ENCODE results near the gene ACSL3.

Gene ACSL3

GRCh38 chr2:222878877-222879603 lies 18.2 kb downstream of the ACSL3 start:
- H3K27ac ChIP-seq (ENCODE audit: low read depth, low read length, poor library complexity, severe bottlenecking), result no peak overlapping the region
- H3K9ac ChIP-seq (ENCODE audit: low read length), result no peak overlapping the region
- H3K9me2 ChIP-seq (ENCODE audit: low read depth, low read length), result no peaks in the 10 kb centered on the region
- TF ChIP-seq CTCF (IDR thresholded peaks at IDR 0.05; ENCODE audit: low read length) (no peak), EZH2 (IDR thresholded peaks at IDR 0.05; ENCODE audit: borderline replicate concordance, low read length) (no peak)
- H3K79me2 ChIP-seq (ENCODE audit: insufficient read depth, low read length), result peaks cover 74% of the 10 kb centered on the region
- no peaks in the 10 kb centered on the region for H3K4me1 ChIP-seq (ENCODE audit: insufficient read depth, low read length, severe bottlenecking)
- 0 out of 2 replicates have a peak, but pooled peaks cover 4% of the 10 kb centered on the region for H4K20me1 ChIP-seq (ENCODE audit: insufficient read depth, low read length)
- no peak overlapping the region for H3K4me3 ChIP-seq (ENCODE audit: low read depth, low read length, poor library complexity, severe bottlenecking)
- no peaks in the 10 kb centered on the region for H3K36me3 ChIP-seq (ENCODE audit: insufficient read depth, low read length)
- H3K9me3 ChIP-seq (ENCODE audit: low read length), result 0 out of 2 replicates have a peak, but pooled peaks cover 4% of the 10 kb centered on the region
- no peaks in the 10 kb centered on the region for H3K27me3 ChIP-seq (ENCODE audit: insufficient read depth, low read length)
- no peaks in the 10 kb centered on the region for H3F3A ChIP-seq (ENCODE audit: insufficient read depth, low read length)
- no peak overlapping the region for H3K4me2 ChIP-seq (ENCODE audit: low read length)
- no peak overlapping the region for H2AFZ ChIP-seq (ENCODE audit: low read length)

- Histone ChIP-seq H2AFZ (ENCODE audit: low read length) (no peak overlapping the region), H3K79me2 (ENCODE audit: insufficient read depth, low read length) (peaks cover 69% of the 10 kb centered on the region), H3K4me3 (ENCODE audit: low read depth, low read length, poor library complexity, severe bottlenecking) (no peak overlapping the region), H3K36me3 (ENCODE audit: insufficient read depth, low read length) (no peaks in the 10 kb centered on the region), H3K27me3 (ENCODE audit: insufficient read depth, low read length) (no peaks in the 10 kb centered on the region), H3K9me2 (ENCODE audit: low read depth, low read length) (no peaks in the 10 kb centered on the region), H4K20me1 (ENCODE audit: insufficient read depth, low read length) (0 out of 2 replicates have a peak, but pooled peaks cover 4% of the 10 kb centered on the region), H3K9ac (ENCODE audit: low read length) (no peak overlapping the region), H3K9me3 (ENCODE audit: low read length) (0 out of 2 replicates have a peak, but pooled peaks cover 4% of the 10 kb centered on the region), H3K27ac (ENCODE audit: low read depth, low read length, poor library complexity, severe bottlenecking) (no peak overlapping the region), H3K4me1 (ENCODE audit: insufficient read depth, low read length, severe bottlenecking) (no peaks in the 10 kb centered on the region), H3K4me2 (ENCODE audit: low read length) (no peak overlapping the region), H3F3A (ENCODE audit: insufficient read depth, low read length) (no peaks in the 10 kb centered on the region)
- TF ChIP-seq CTCF (IDR thresholded peaks at IDR 0.05; ENCODE audit: low read length) (no peak), EZH2 (IDR thresholded peaks at IDR 0.05; ENCODE audit: borderline replicate concordance, low read length) (no peak)
Measured at GRCh38 chr2:222879604-222879933, 18.7 kb downstream of the ACSL3 start.

- Histone ChIP-seq H3K27me3 (ENCODE audit: insufficient read depth, low read length) (no peaks in the 10 kb centered on the region), H3F3A (ENCODE audit: insufficient read depth, low read length) (no peaks in the 10 kb centered on the region), H2AFZ (ENCODE audit: low read length) (no peak overlapping the region), H3K4me1 (ENCODE audit: insufficient read depth, low read length, severe bottlenecking) (no peaks in the 10 kb centered on the region), H4K20me1 (ENCODE audit: insufficient read depth, low read length) (0 out of 2 replicates have a peak, but pooled peaks cover under 1% of the 10 kb centered on the region), H3K9me3 (ENCODE audit: low read length) (no peaks in the 10 kb centered on the region), H3K9me2 (ENCODE audit: low read depth, low read length) (no peaks in the 10 kb centered on the region), H3K9ac (ENCODE audit: low read length) (no peak overlapping the region), H3K27ac (ENCODE audit: low read depth, low read length, poor library complexity, severe bottlenecking) (no peak overlapping the region), H3K4me2 (ENCODE audit: low read length) (no peak overlapping the region), H3K36me3 (ENCODE audit: insufficient read depth, low read length) (no peaks in the 10 kb centered on the region), H3K4me3 (ENCODE audit: low read depth, low read length, poor library complexity, severe bottlenecking) (no peak overlapping the region), H3K79me2 (ENCODE audit: insufficient read depth, low read length) (peaks cover 49% of the 10 kb centered on the region)
- TF ChIP-seq CTCF (IDR thresholded peaks at IDR 0.05; ENCODE audit: low read length), result no peak
- TF ChIP-seq EZH2 (IDR thresholded peaks at IDR 0.05; ENCODE audit: borderline replicate concordance, low read length), result no peak
Measured at GRCh38 chr2:222882484-222882928, 21.7 kb downstream of the ACSL3 start.
